ENCODE measurements around the gene KDM4B. TPM values are rescaled to one million over a fixed set of nuclear protein-coding genes. Genes with fewer than 3 reads are reported as not detected.

Gene KDM4B
- total and polyA plus RNA-seq, 10 of the 15 experiments (the other 5 are each of a cell fraction or from before 2014, with no cell fraction given), result 0.47 to 49.6 (median 16.2) TPM

GRCh38 chr19:5065663-5066093 is 96.8 kb downstream of the KDM4B start:
- no peaks in the 10 kb centered on the region for H3K4me1 ChIP-seq (ENCODE audit: control insufficient read depth, insufficient read depth, low read length)
- H3K9me3 ChIP-seq (replicated peaks; ENCODE audit: control insufficient read depth, insufficient read depth, low read length), result no peaks in the 10 kb centered on the region; the same call in 2 of the 3 replicates
- TF ChIP-seq NR2C1 (IDR thresholded peaks at IDR 0.05), result no peak
- no peak for TF ChIP-seq SMAD5 (IDR thresholded peaks at IDR 0.05; ENCODE audit: low read depth)
- TF ChIP-seq NKRF (conservative IDR thresholded peaks at IDR 0.05), result no peak
- no peak for TF ChIP-seq IRF4 (IDR thresholded peaks at IDR 0.05; ENCODE audit: low read depth, low read length)
- TF ChIP-seq ATF7 (IDR thresholded peaks at IDR 0.05; ENCODE audit: low read depth), result no peak
- no peak for TF ChIP-seq CBX3 (IDR thresholded peaks at IDR 0.05; ENCODE audit: borderline replicate concordance, low read depth)
- TF ChIP-seq RUNX3 (IDR thresholded peaks at IDR 0.05; ENCODE audit: low read length), result no peak
- TF ChIP-seq BRCA1 (IDR thresholded peaks at IDR 0.05; ENCODE audit: low read depth, low read length), result no peak
- TF ChIP-seq PKNOX1 (IDR thresholded peaks at IDR 0.05), result no peak
- TF ChIP-seq ETV6 (conservative IDR thresholded peaks at IDR 0.05 in 1 of 2, IDR thresholded peaks at IDR 0.05 in 1 of 2; ENCODE audit: borderline replicate concordance in 1 of 2, low read depth in 1 of 2), result no peak
- no peak for TF ChIP-seq NFIC (IDR thresholded peaks at IDR 0.05; ENCODE audit: low read depth, low read length)
- peaks cover 0 to 16% of the 10 kb centered on the region in 2 experiments; a peak in 3 of 4 replicates for H3K36me3 ChIP-seq (ENCODE audit: control insufficient read depth in 2 of 2, insufficient read depth in 2 of 2, low read length in 1 of 2)
- no peak overlapping the region for H3K4me3 ChIP-seq
- H2AFZ ChIP-seq (ENCODE audit: control insufficient read depth, low read depth, low read length), result no peak overlapping the region
- H3K27me3 ChIP-seq (replicated peaks in 1 of 2; ENCODE audit: control insufficient read depth in 2 of 2, insufficient read depth in 2 of 2, low read length in 1 of 2), result no peaks in the 10 kb centered on the region
- WGBS (ENCODE audit: insufficient coverage, insufficient replicate concordance, low lambda C conversion rate, missing lambda C conversion rate), result 86% methylated on average over 18 of the region's 24 CpGs
- ChIA-PET SMC1A (ENCODE audit: uncharacterized antibody, unreplicated experiment) (no interaction called here), RAD21 (ENCODE audit: unreplicated experiment) (no interaction called here), POLR2A (no interaction called here), CTCF (no interaction called here)
- no peak overlapping the region for H3K9ac ChIP-seq (ENCODE audit: control insufficient read depth, insufficient read depth, low read length)
- H4K20me1 ChIP-seq (ENCODE audit: control insufficient read depth, insufficient read depth), result no peaks in the 10 kb centered on the region; the same call in 1 of the 2 replicates
- intact Hi-C loops (cut with micrococcal nuclease; ENCODE audit: unreplicated experiment) (no loop called here), in situ Hi-C loops (cut with MboI) (no loop called here)
- no peak overlapping the region for H3K4me2 ChIP-seq (ENCODE audit: control insufficient read depth, insufficient read depth)
- DNase-seq (ENCODE audit: low read depth, low spot score) (no peak), FAIRE-seq (no peak), ATAC-seq (no peak)
- H3K79me2 ChIP-seq (ENCODE audit: control insufficient read depth, insufficient read depth, low read length), result no peaks in the 10 kb centered on the region
- H3K27ac ChIP-seq (ENCODE audit: control insufficient read depth, insufficient read depth), result no peak overlapping the region
- BruUV-seq (replicated peaks), result no TSS peak

All from GM12878 (cell line).